K562 (cell line): ENCODE data around the gene C10orf143. TPM values are rescaled to one million over a fixed set of nuclear protein-coding genes. Genes with fewer than 3 reads are reported as not detected.

Experiments used
- ATAC-seq: fragments of 200-7000 bp; cut with Tn5 transposase; 3 replicates; pipeline ENCODE4 v1.9.1; 2020; ENCODE audit warnings: moderate library complexity
- BruUV-seq: library from RNA; stranded (reverse); fragments of 400-500 nt; replicated peaks from 2 replicates; lab custom pipeline; 2021; lab: Mats Ljungman, UMichigan
- CTCF ChIA-PET: fragments of 300-600 bp; formaldehyde crosslinking; extraction: SDS; loops from one replicate; lab custom pipeline; 2021; ENCODE audit warnings: low intra/inter-chr PET ratio; lab: Yijun Ruan, JAX
- POLR2A ChIA-PET: fragments of 300-600, 350-650 bp; sonication (Branson Sonifier 250); formaldehyde crosslinking; extraction: SDS; loops from one replicate; lab custom pipeline; 2021; ENCODE audit warnings: antibody characterized with exemption, inconsistent platforms; lab: Yijun Ruan, JAX
- DNase-seq, 4 experiments: peaks; one replicate each; pipeline versions ENCODE4 v3.0.0 to v3.0.0-alpha.2; 2011 to 2018; ENCODE audit warnings: low spot score in 3 of 4, mixed read lengths in 3 of 4; ENCODE audit errors: extremely low read depth in 1 of 4
- FAIRE-seq: peaks from 2 replicates; lab custom pipeline; 2011; peaks lifted over from hg19 to GRCh38; lab: Jason Lieb, UNC
- H2AFZ ChIP-seq: 2 replicates; pipeline ENCODE4 v1.6.0; 2011; ENCODE audit warnings: low read depth, low read length, control low read depth, inconsistent platforms
- H3K27ac ChIP-seq: fragments of 200-600 bp; 3 replicates; pipeline ENCODE4 v1.8.0; 2011; ENCODE audit warnings: low read depth, mild to moderate bottlenecking, control low read depth, inconsistent platforms, low read length, moderate library complexity, mixed read lengths; ENCODE audit errors: extremely low read depth
- H3K27me3 ChIP-seq, 2 experiments: fragments of 300-600 bp in 1 of 2; 2 replicates in 1 of 2; 3 replicates in 1 of 2; pipeline versions ENCODE4 v1.6.0 to v1.8.0; 2011; ENCODE audit warnings: inconsistent platforms in 2 of 2, low read length in 2 of 2, mild to moderate bottlenecking in 1 of 2, mixed read lengths in 1 of 2, moderate library complexity in 1 of 2; ENCODE audit not compliant: control insufficient read depth in 2 of 2, insufficient read depth in 2 of 2
- H3K36me3 ChIP-seq: fragments of 300-600 bp; 3 replicates; pipeline ENCODE4 v1.8.0; 2011; ENCODE audit warnings: mild to moderate bottlenecking, low read length, inconsistent platforms; ENCODE audit not compliant: control insufficient read depth, insufficient read depth
- H3K4me1 ChIP-seq, 2 experiments: fragments of 200-600 bp in 1 of 2; replicated peaks in 1 of 2; 2 replicates in 1 of 2; 3 replicates in 1 of 2; pipeline versions ENCODE4 v1.5.1 to v1.8.0; 2011; ENCODE audit warnings: inconsistent platforms in 2 of 2, low read length in 2 of 2, mild to moderate bottlenecking in 1 of 2, mixed read lengths in 1 of 2, moderate library complexity in 1 of 2; ENCODE audit not compliant: control insufficient read depth in 2 of 2, insufficient read depth in 2 of 2
- H3K4me2 ChIP-seq: 2 replicates; pipeline ENCODE4 v1.6.1; 2011; ENCODE audit warnings: low read length, control low read depth, inconsistent platforms, mixed read lengths; ENCODE audit not compliant: insufficient read depth
- H3K4me3 ChIP-seq: fragments of 200-600 bp; sonication (generic), shearing (Covaris generic); 2 replicates; pipeline ENCODE4 v1.5.1; 2016; ENCODE audit warnings: control low read depth, inconsistent platforms
- H3K79me2 ChIP-seq: fragments of 200-600 bp; 3 replicates; pipeline ENCODE4 v1.8.0; 2011; ENCODE audit warnings: low read length, inconsistent platforms; ENCODE audit not compliant: control insufficient read depth, insufficient read depth
- H3K9ac ChIP-seq, 2 experiments: 2 replicates each; pipeline versions ENCODE4 v1.6.0 to v1.6.1; 2011; ENCODE audit warnings: low read depth in 2 of 2, low read length in 2 of 2, control low read depth in 1 of 2, inconsistent platforms in 1 of 2, mild to moderate bottlenecking in 1 of 2, mixed read lengths in 1 of 2; ENCODE audit not compliant: insufficient read depth in 1 of 2
- H3K9me1 ChIP-seq: one replicate; pipeline ENCODE4 v1.6.0; 2011; ENCODE audit warnings: inconsistent platforms, mild to moderate bottlenecking, low read length, moderate library complexity; ENCODE audit not compliant: control insufficient read depth, insufficient read depth
- H3K9me3 ChIP-seq: replicated peaks from 2 replicates; pipeline ENCODE4 v1.5.1; 2011; ENCODE audit warnings: low read depth, low read length, inconsistent platforms; ENCODE audit not compliant: control insufficient read depth, insufficient read depth
- H4K20me1 ChIP-seq: replicated peaks from 2 replicates; pipeline ENCODE4 v1.6.1; 2011; ENCODE audit warnings: low read length, inconsistent platforms, mixed read lengths; ENCODE audit not compliant: control insufficient read depth, insufficient read depth
- CHD1 ChIP-seq: fragments of 200-600 bp; sonication (generic); IDR thresholded peaks from one replicate; pipeline ENCODE4 v1.6.1; 2012; ENCODE audit warnings: mild to moderate bottlenecking, moderate library complexity, low read length, inconsistent platforms
- HMBOX1 ChIP-seq: sonication (generic); IDR thresholded peaks from 2 replicates; pipeline ENCODE4 v1.6.1; 2016
- ILF3 ChIP-seq: fragments of 450-650 bp; IDR thresholded peaks from 2 replicates; pipeline ENCODE4 v1.6.1; 2018; ENCODE audit warnings: antibody characterized with exemption, mild to moderate bottlenecking, moderate library complexity, borderline replicate concordance
- IRF1 ChIP-seq: sonication (generic); formaldehyde crosslinking; IDR thresholded peaks from 2 replicates; pipeline ENCODE4 v1.8.0; 2022; ENCODE audit warnings: missing genetic modification reagents, mild to moderate bottlenecking, borderline replicate concordance
- JUND ChIP-seq, 2 experiments: IDR thresholded peaks; 2 replicates in 1 of 2; 3 replicates in 1 of 2; pipeline ENCODE4 v1.6.1; 2011; ENCODE audit warnings: borderline replicate concordance in 2 of 2, low read depth in 2 of 2, low read length in 2 of 2, improper control_type of control experiment in 1 of 2, missing biosample characterization in 1 of 2, missing genetic modification characterization in 1 of 2, missing genetic modification reagents in 1 of 2
- MLX ChIP-seq, 2 experiments: fragments of 450-650 bp in 1 of 2; sonication (generic) in 1 of 2; formaldehyde crosslinking; conservative IDR thresholded peaks; 2 replicates each; pipeline versions ENCODE4 v1.4.0 to v1.8.1; 2020 to 2022; ENCODE audit warnings: mild to moderate bottlenecking in 1 of 2, missing genetic modification reagents in 1 of 2
- RFX7 ChIP-seq: fragments of 250-450 bp; sonication (Bioruptor Pico); IDR thresholded peaks from 2 replicates; pipeline ENCODE4 v1.5.1; 2021; ENCODE audit warnings: mild to moderate bottlenecking
- RNF2 ChIP-seq: sonication (generic); IDR thresholded peaks from 2 replicates; pipeline ENCODE4 v1.6.1; 2016
- TBP ChIP-seq: optimal IDR thresholded peaks from 2 replicates; pipeline ENCODE3; 2011; ENCODE audit warnings: low read depth, low read length, improper control_type of control experiment
- TCF3 ChIP-seq: sonication (generic); formaldehyde crosslinking; IDR thresholded peaks from 2 replicates; pipeline ENCODE4 v1.4.0; 2020; ENCODE audit warnings: mild to moderate bottlenecking, missing genetic modification reagents
- TCF7L2 ChIP-seq: fragments of 150-350 bp; IDR thresholded peaks from 2 replicates; pipeline ENCODE4 v1.6.1; 2016; ENCODE audit warnings: low read depth, mild to moderate bottlenecking, low read length, moderate library complexity
- TGIF2 ChIP-seq: sonication (generic); formaldehyde crosslinking; IDR thresholded peaks from 2 replicates; pipeline ENCODE4 v1.8.1; 2022; ENCODE audit warnings: mild to moderate bottlenecking, missing genetic modification reagents, moderate library complexity
- TOE1 ChIP-seq, 2 experiments: fragments of 450-650 bp in 1 of 2; sonication (generic) in 1 of 2; formaldehyde crosslinking in 1 of 2; IDR thresholded peaks; 2 replicates each; pipeline versions ENCODE4 v1.7.1 to v1.8.0; 2016 to 2022; ENCODE audit warnings: borderline replicate concordance in 2 of 2, mild to moderate bottlenecking in 2 of 2, antibody characterized with exemption in 1 of 2, inconsistent platforms in 1 of 2, low read depth in 1 of 2, missing genetic modification reagents in 1 of 2, moderate library complexity in 1 of 2
- VEZF1 ChIP-seq: fragments of 200-800 bp; sonication (Bioruptor generic); IDR thresholded peaks from 2 replicates; pipeline ENCODE4 v1.6.1; 2017; ENCODE audit warnings: missing genetic modification characterization, missing compliant biosample characterization
- ZC3H4 ChIP-seq: sonication (generic); formaldehyde crosslinking; IDR thresholded peaks from 2 replicates; pipeline ENCODE4 v1.9.0; 2021; ENCODE audit warnings: missing genetic modification reagents, borderline replicate concordance
- ZFP36 ChIP-seq: fragments of 150-350 bp; IDR thresholded peaks from 2 replicates; pipeline ENCODE4 v1.6.1; 2018; ENCODE audit warnings: low read length, low read depth; ENCODE audit not compliant: partially characterized antibody
- WGBS: fragments of 100-300 bp; shearing (Covaris generic); methylation state at CpG from one replicate; pipeline ENCODE4 v1.1.6; 2016; ENCODE audit warnings: low coverage, mixed read lengths; ENCODE audit not compliant: insufficient coverage; ENCODE audit errors: missing lambda C conversion rate; 5-methylcytosine and 5-hydroxymethylcytosine counted together
- in situ Hi-C: fragments of 300-500 bp; cut with MboI; formaldehyde crosslinking; loops from 4 replicates; pipeline ENCODE4 v1.15.0; 2018; ENCODE audit warnings: inconsistent platforms, mixed read lengths
- intact Hi-C: fragments of 100-400 bp; cut with micrococcal nuclease; formaldehyde crosslinking; loops from 2 replicates; pipeline ENCODE4 v1.14.2; 2022
- polyA plus RNA-seq, 8 experiments: library from polyadenylated mRNA; depleted of rRNA in 4 of 8; stranded (reverse) in 5 of 8; unstranded in 3 of 8; fragments of >200 nt; fragmentation: Nextera tagmentation in 2 of 8; fragmentation: Illumina TruSeq in 1 of 8; extraction: Ambion mirVana in 2 of 8; extraction: Trizol in 1 of 8; gene quantifications; 2 replicates each; pipeline versions ENCODE4 v1.2.1 to v1.2.3, GENCODE V29; 2011 to 2014; ENCODE audit warnings: inconsistent platforms in 1 of 8, missing spikeins in 1 of 8
- total RNA-seq, 7 experiments: library from RNA; depleted of rRNA in 6 of 7; stranded (reverse); fragments of >200 nt in 6 of 7; fragmentation: Illumina TruSeq in 2 of 7; extraction: Trizol in 2 of 7; gene quantifications; 2 replicates each; pipeline versions ENCODE4 v1.2.1 to v1.2.3, GENCODE V29; 2011 to 2021; ENCODE audit warnings: low replicate concordance in 1 of 7

Gene C10orf143
- total and polyA plus RNA-seq, 9 of the 15 experiments (the other 6 are each of a cell fraction or from before 2014, with no cell fraction given) = 0.07 to 0.42 (median 0.25) TPM; not detected in 2

- ChIA-PET POLR2A (interaction anchor here (0.8 kb wide), 1 partner anchor 187 kb away, joined by 4 read pairs; no protein-coding TSS in a partner anchor), CTCF (no interaction called here)
- Histone ChIP-seq H3K79me2 (no peaks in the 10 kb centered on the region), H3K4me3 (no peak overlapping the region), H4K20me1 (no peaks in the 10 kb centered on the region), H3K36me3 (no peaks in the 10 kb centered on the region), H3K9ac (no peak overlapping the region), H3K4me2 (no peak overlapping the region), H3K9me3 (no peaks in the 10 kb centered on the region), H3K9me1 (no peaks in the 10 kb centered on the region), H3K4me1 (no peaks in the 10 kb centered on the region), H3K27ac (no peak overlapping the region), H2AFZ (no peak overlapping the region), H3K27me3 (peaks cover 0 to 24% of the 10 kb centered on the region in 2 experiments; a peak in 3 of 5 replicates)
- BruUV-seq = no TSS peak
- intact Hi-C loops = no loop called here
- in situ Hi-C loops = no loop called here
- 0% methylated on average over 4 of the region's 4 CpGs for WGBS
- FAIRE-seq (no peak), DNase-seq (no peak), ATAC-seq (no peak)
- no peak for TF ChIP-seq RFX7
- no peak for TF ChIP-seq ZC3H4
- no peak for TF ChIP-seq TCF7L2
- TF ChIP-seq ILF3 = no peak
- TF ChIP-seq MLX (CRISPR knock-in tag; conservative IDR thresholded peaks at IDR 0.05) = no peak
- no peak for TF ChIP-seq TCF3 (CRISPR knock-in tag)
- TF ChIP-seq RNF2 = no peak
- TF ChIP-seq CHD1 = no peak
- TF ChIP-seq HMBOX1 = no peak
- no peak for TF ChIP-seq TGIF2 (CRISPR knock-in tag)
- no peak for TF ChIP-seq IRF1
- no peak for TF ChIP-seq TBP
- no peak for TF ChIP-seq TOE1 (IDR thresholded peaks at IDR 0.05; ENCODE audit: borderline replicate concordance)
- no peak for TF ChIP-seq TOE1 (CRISPR knock-in tag; IDR thresholded peaks at IDR 0.05; ENCODE audit: borderline replicate concordance, low read depth)
- TF ChIP-seq ZFP36 = no peak
- TF ChIP-seq JUND (IDR thresholded peaks at IDR 0.05; ENCODE audit: borderline replicate concordance, low read depth, low read length) = no peak
- TF ChIP-seq JUND (tag; IDR thresholded peaks at IDR 0.05; ENCODE audit: borderline replicate concordance, low read depth, low read length) = no peak
- TF ChIP-seq VEZF1 = no peak
These were observed 82.2 kb downstream of the C10orf143 start for GRCh38 chr10:130028465-130028819.
